ENCODE measurements around the gene TNNT2.

Gene TNNT2

DNA sequence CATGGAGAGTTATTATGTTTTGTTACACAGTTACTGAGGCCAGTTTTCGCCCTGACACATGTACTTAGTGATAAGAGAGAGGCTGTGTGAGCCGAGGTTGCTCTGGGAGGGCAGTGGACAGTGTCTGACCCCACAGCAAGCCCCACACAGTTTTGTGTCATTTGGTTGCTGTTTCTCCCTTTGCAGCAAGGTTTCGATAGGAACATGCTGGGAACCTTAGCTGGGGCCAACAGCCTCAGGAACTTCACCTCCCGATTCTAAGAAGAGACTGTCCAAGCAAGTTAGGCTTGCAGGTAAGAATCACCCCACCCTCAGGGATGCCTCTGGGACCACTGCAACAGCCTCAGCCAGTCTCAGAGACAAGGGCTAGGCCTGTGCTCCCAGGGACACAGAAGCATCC, 48.9 kb downstream of the TNNT2 start:
- TF ChIP-seq, protein P1, sequence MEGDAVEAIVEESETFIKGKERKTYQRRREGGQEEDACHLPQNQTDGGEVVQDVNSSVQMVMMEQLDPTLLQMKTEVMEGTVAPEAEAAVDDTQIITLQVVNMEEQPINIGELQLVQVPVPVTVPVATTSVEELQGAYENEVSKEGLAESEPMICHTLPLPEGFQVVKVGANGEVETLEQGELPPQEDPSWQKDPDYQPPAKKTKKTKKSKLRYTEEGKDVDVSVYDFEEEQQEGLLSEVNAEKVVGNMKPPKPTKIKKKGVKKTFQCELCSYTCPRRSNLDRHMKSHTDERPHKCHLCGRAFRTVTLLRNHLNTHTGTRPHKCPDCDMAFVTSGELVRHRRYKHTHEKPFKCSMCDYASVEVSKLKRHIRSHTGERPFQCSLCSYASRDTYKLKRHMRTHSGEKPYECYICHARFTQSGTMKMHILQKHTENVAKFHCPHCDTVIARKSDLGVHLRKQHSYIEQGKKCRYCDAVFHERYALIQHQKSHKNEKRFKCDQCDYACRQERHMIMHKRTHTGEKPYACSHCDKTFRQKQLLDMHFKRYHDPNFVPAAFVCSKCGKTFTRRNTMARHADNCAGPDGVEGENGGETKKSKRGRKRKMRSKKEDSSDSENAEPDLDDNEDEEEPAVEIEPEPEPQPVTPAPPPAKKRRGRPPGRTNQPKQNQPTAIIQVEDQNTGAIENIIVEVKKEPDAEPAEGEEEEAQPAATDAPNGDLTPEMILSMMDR (IDR thresholded peaks at IDR 0.05; ENCODE audit: extremely low read depth, missing control alignments) = no peak

DNA sequence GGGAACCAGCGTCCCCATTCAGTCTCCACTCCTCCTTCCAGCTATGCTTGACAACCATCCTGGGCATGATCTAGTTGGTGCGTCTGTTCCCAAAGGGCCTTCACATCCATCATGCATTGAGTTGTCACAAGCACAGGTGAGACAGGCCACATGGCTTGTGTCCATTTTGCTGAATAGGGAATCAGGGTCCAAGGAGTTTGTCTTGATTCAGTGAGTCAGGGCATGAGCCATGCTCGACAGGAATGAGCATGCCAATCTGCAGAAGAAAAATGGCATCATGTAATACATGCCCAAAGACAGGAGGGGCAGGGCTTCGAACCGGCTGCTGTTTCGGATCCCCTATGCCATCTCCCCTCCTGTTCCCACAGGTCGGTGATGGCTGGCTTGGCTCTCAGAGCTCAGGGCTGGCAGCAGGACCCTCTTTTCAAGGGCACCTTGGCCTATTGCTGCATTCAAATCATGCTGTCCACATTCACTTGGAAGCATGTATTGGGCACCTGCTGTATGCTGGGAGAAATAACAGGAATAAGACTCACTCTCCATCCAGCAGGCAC, 49.7 kb downstream of the TNNT2 start:
- no peak for DNase-seq (ENCODE audit: low spot score)
- TF ChIP-seq, protein P1 (IDR thresholded peaks at IDR 0.05; ENCODE audit: extremely low read depth, missing control alignments) = no peak

More for the DNA sequence above, 48.9 kb downstream of the TNNT2 start:
- no peak for DNase-seq (ENCODE audit: low spot score)

DNA sequence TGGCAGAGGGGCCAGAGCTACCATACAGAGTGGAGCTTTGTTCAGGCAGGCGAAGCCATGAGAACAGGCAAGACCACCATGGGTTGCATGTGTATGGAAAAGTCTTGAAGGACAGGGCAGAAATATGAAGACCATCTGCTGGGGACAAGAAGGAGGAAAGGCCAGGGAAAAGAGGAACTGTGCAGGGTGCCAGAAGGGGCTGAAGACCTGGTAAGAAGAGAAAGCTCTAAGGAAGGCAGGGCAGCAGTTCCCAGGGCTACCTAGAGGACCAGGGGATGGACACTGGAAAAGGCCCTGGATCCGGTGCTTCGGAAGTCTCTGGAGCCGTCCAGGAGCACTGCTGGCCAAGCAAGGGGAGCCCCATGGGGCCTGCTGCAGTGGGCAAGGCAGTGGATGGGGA, 50.8 kb downstream of the TNNT2 start:
- TF ChIP-seq, protein P1 (IDR thresholded peaks at IDR 0.05; ENCODE audit: extremely low read depth, missing control alignments) = no peak
- DNase-seq (ENCODE audit: low spot score) = no peak

DNA sequence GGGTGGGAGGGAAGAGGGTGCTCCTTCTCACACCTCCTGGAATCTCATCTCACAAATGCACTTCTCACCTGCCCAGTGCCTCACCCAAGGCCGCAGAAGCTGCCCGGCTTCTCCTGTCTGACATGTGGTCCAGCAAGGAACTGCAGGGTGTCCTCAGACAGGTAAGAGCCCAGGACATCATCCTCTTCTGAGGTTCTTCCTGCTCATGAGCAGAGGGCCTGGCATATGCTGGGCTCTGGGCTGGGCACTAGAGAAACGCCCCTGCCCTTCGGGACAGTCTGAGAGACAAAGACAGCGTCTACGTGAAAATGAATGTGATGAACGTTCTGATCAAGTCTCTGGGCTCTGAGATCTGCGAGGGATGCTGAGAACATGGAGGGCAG, 51.8 kb downstream of the TNNT2 start:
- TF ChIP-seq, protein P1 (IDR thresholded peaks at IDR 0.05; ENCODE audit: extremely low read depth, missing control alignments) = no peak
- no peak for DNase-seq (ENCODE audit: low spot score)

DNA sequence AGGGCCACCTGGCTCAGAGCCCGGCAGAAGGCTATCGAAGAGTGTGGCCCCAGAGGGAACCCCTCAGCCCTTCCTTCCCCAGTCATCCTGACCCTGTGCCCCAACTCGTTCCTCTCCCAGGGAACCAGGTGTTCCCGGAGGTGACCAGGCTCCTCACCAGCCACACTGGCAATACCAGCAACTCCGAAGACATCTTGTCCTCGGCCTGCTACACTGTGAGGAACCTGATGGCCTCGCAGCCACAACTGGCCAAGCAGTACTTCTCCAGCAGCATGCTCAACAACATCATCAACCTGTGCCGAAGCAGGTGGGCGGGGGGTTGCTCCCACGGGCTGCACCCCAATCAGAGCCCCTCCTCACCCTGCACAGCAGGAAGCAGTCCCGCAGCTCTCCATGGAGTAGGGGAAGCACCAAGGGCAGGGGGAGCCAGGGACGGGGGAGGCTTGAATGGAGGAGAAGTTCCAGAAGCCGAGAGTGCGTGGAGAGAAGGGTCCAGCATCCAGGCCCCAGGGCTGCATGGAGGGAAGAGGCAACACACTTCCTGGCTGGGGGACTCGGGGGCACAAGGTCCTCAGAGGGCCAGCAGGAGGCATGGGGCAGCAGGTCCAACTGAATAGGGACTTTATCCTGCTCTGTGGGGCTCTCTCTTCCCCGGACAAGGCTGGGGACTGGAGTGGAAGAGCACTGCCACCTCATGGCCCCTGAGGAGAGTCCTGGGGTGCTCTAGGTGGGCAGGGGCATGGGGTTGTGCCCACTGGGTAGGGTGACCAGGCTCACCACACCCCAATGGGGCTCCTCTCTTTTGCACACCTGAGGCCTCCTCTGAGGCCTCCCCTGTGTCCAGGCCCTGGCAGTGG, 52.4 kb downstream of the TNNT2 start:
- no peak for DNase-seq (ENCODE audit: low spot score)
- TF ChIP-seq, protein P1 (IDR thresholded peaks at IDR 0.05; ENCODE audit: extremely low read depth, missing control alignments) = no peak

DNA sequence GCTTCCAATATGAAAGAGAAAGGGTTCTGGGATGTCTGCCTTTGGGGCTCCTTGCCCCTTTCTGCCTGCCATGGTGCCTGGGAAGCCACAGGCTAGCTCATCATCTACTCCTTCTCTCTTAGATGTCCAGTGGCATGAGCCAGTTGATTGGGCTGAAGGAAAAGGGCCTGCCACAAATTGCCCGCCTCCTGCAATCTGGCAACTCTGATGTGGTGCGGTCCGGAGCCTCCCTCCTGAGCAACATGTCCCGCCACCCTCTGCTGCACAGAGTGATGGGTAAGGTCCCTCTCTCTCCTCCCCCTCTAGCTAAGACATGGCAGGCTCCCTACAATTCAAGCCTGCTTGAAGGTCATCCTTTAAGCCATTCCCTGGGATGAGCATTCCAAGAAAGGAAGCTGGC, 53.2 kb downstream of the TNNT2 start:
- TF ChIP-seq, protein P1 (IDR thresholded peaks at IDR 0.05; ENCODE audit: extremely low read depth, missing control alignments) = no peak
- DNase-seq (ENCODE audit: low spot score) = no peak

DNA sequence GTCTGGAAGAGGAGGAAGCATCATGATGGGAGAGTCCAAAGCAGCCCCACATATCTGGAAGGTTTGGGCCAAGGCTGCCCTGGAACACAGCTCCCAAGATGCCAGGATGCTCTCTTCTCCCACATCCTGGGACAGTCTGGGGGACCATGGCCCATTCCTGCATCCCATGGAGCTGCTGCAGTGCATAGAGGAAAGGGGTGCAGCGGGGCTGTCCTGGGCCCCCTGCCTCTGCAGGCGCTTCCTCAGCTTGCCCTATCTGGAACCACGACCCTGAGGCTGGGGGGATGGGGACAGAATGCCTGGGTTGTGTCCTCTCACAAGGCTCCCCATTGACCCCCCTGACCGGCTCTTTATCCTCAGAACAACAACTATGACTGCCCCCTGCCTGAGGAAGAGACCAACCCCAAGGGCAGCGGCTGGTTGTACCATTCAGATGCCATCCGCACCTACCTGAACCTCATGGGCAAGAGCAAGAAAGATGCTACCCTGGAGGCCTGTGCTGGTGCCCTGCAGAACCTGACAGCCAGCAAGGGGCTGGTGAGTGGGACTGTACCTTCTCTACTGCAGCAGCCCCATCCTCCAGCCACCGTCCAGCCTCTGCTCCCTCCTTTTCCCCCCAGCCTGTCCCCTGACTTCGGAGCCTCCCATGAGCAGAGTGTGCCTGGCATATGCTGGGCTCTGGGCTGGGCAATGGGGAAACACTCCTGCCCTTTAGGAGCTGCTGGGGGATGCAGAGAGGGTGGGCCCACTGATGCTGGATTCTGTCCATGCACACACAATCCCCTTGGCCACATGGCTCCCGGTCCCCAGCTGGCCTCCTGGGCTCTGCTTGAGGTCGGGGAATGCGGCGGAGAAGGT, 54.6 kb downstream of the TNNT2 start:
- TF ChIP-seq, protein P1 (IDR thresholded peaks at IDR 0.05; ENCODE audit: extremely low read depth, missing control alignments) = no peak
- no peak for DNase-seq (ENCODE audit: low spot score)

Measured in GM20000 (cell line).